Endothelial cell of umbilical vein (primary cell): Measurements from ENCODE around the gene CAPZA2. TPM values are rescaled to one million over a fixed set of nuclear protein-coding genes. Genes with fewer than 3 reads are reported as not detected.

Experiments
- BruUV-seq: library from RNA; stranded (reverse); fragments of 400-500 nt; replicated peaks from 2 replicates; lab custom pipeline; 2021; lab: Mats Ljungman, UMichigan
- CTCF ChIA-PET: fragments of 300-600, 350-600 bp; sonication (Branson Sonifier 250); formaldehyde crosslinking; loops from one replicate; lab custom pipeline; 2021; ENCODE audit warnings: antibody characterized with exemption, inconsistent platforms; lab: Charles Lee
- POLR2A ChIA-PET: fragments of 300-600, 350-600 bp; sonication (Branson Sonifier 250); formaldehyde crosslinking; loops from one replicate; lab custom pipeline; 2021; ENCODE audit warnings: antibody characterized with exemption, inconsistent platforms; lab: Charles Lee
- DNase-seq: peaks from one replicate; pipeline ENCODE4 v3.0.0-alpha.2; 2011; ENCODE audit warnings: low read depth, low spot score
- FAIRE-seq: peaks from 2 replicates; lab custom pipeline; 2011; peaks lifted over from hg19 to GRCh38; lab: Jason Lieb, UNC
- H2AFZ ChIP-seq: 2 replicates; pipeline ENCODE4 v1.6.0; 2012; ENCODE audit warnings: low read depth, low read length, control low read depth, inconsistent platforms
- H3K27ac ChIP-seq: 2 replicates; pipeline ENCODE4 v1.5.1; 2011; ENCODE audit warnings: low read depth, mild to moderate bottlenecking, control low read depth, low read length, moderate library complexity; ENCODE audit not compliant: insufficient read depth
- H3K27me3 ChIP-seq, 2 experiments: 2 replicates each; pipeline versions ENCODE4 v1.6.0 to v1.6.1; 2011; ENCODE audit warnings: low read length in 2 of 2, mixed read lengths in 1 of 2; ENCODE audit not compliant: control insufficient read depth in 2 of 2, insufficient read depth in 2 of 2
- H3K36me3 ChIP-seq, 2 experiments: 2 replicates in 1 of 2; 3 replicates in 1 of 2; pipeline ENCODE4 v1.5.1; 2011; ENCODE audit warnings: low read length in 2 of 2, mild to moderate bottlenecking in 1 of 2, moderate library complexity in 1 of 2; ENCODE audit not compliant: control insufficient read depth in 2 of 2, insufficient read depth in 2 of 2; ENCODE audit errors: extremely low read depth in 1 of 2
- H3K4me1 ChIP-seq: 3 replicates; pipeline ENCODE4 v1.5.1; 2011; ENCODE audit warnings: mild to moderate bottlenecking, low read length; ENCODE audit not compliant: control insufficient read depth, insufficient read depth; ENCODE audit errors: extremely low read depth
- H3K4me2 ChIP-seq: 2 replicates; pipeline ENCODE4 v1.6.1; 2011; ENCODE audit warnings: low read length, control low read depth, mixed read lengths; ENCODE audit not compliant: insufficient read depth
- H3K4me3 ChIP-seq, 3 experiments: fragments of 200-600 bp in 1 of 3; sonication (generic), shearing (Covaris generic) in 1 of 3; replicated peaks in 1 of 3; 2 replicates each; pipeline ENCODE4 v1.5.1; 2011 to 2016; ENCODE audit warnings: control low read depth in 3 of 3, low read length in 3 of 3, mild to moderate bottlenecking in 2 of 3, inconsistent platforms in 1 of 3, low read depth in 1 of 3, moderate library complexity in 1 of 3; ENCODE audit not compliant: insufficient read depth in 1 of 3
- H3K79me2 ChIP-seq: 2 replicates; pipeline ENCODE4 v1.6.0; 2012; ENCODE audit warnings: low read length, inconsistent platforms; ENCODE audit not compliant: control insufficient read depth, insufficient read depth
- H3K9ac ChIP-seq: replicated peaks from 2 replicates; pipeline ENCODE3; 2011; ENCODE audit warnings: low read length, control low read depth; ENCODE audit not compliant: insufficient read depth; ENCODE audit errors: extremely low read depth
- H3K9me1 ChIP-seq: replicated peaks from 3 replicates; pipeline ENCODE4 v1.6.0; 2011; ENCODE audit warnings: mild to moderate bottlenecking, low read length; ENCODE audit not compliant: control insufficient read depth, insufficient read depth; ENCODE audit errors: extremely low read depth
- H3K9me3 ChIP-seq: replicated peaks from 2 replicates; pipeline ENCODE4 v1.5.1; 2012; ENCODE audit warnings: low read length, inconsistent platforms; ENCODE audit not compliant: control insufficient read depth, insufficient read depth
- H4K20me1 ChIP-seq: replicated peaks from 2 replicates; pipeline ENCODE3; 2011; ENCODE audit warnings: mild to moderate bottlenecking, low read length; ENCODE audit not compliant: control insufficient read depth, insufficient read depth; ENCODE audit errors: extremely low read depth
- EZH2 ChIP-seq: IDR thresholded peaks from 2 replicates; pipeline ENCODE4 v1.6.1; 2012; ENCODE audit warnings: borderline replicate concordance, low read depth, mild to moderate bottlenecking, moderate library complexity, low read length, inconsistent platforms; ENCODE audit not compliant: severe bottlenecking
- FOS ChIP-seq: IDR thresholded peaks from 2 replicates; pipeline ENCODE4 v1.6.1; 2011; ENCODE audit warnings: mild to moderate bottlenecking, low read length, moderate library complexity, borderline replicate concordance; ENCODE audit not compliant: insufficient read depth
- GATA2 ChIP-seq: IDR thresholded peaks from 2 replicates; pipeline ENCODE4 v1.7.0; 2011; ENCODE audit warnings: low read depth, mild to moderate bottlenecking, moderate library complexity, mixed read lengths, low read length; ENCODE audit not compliant: insufficient read length, insufficient read depth
- JUN ChIP-seq: IDR thresholded peaks from 2 replicates; pipeline ENCODE4 v1.6.1; 2011; ENCODE audit warnings: borderline replicate concordance, low read depth; ENCODE audit not compliant: insufficient read length, insufficient read depth
- MYC ChIP-seq: IDR thresholded peaks from one replicate; pipeline ENCODE4 v1.6.1; 2011; ENCODE audit warnings: mild to moderate bottlenecking, low read depth, low read length
- POLR2A ChIP-seq: IDR thresholded peaks from 2 replicates; pipeline ENCODE4 v1.6.1; 2012; ENCODE audit warnings: low read depth, mild to moderate bottlenecking, control low read depth, low read length
- POLR2AphosphoS5 ChIP-seq: IDR thresholded peaks from 2 replicates; pipeline ENCODE4 v1.6.1; 2012; ENCODE audit warnings: low read depth, mild to moderate bottlenecking, control low read depth, low read length, moderate library complexity; ENCODE audit not compliant: insufficient read depth
- dilution Hi-C: fragments of 300-500 bp; cut with MboI; formaldehyde crosslinking; loops from one replicate; pipeline ENCODE4 v1.15.0; 2019; ENCODE audit warnings: low sequenced_read_pairs; ENCODE audit not compliant: extremely low pct_ligation_motif_present
- intact Hi-C: fragments of 100-400 bp; cut with micrococcal nuclease; formaldehyde crosslinking; loops from one replicate; pipeline ENCODE4 v1.10.0; 2022
- polyA plus RNA-seq, 4 experiments: library from polyadenylated mRNA; depleted of rRNA in 3 of 4; stranded (reverse) in 3 of 4; unstranded in 1 of 4; fragments of >200 nt; gene quantifications; 2 replicates each; pipeline versions ENCODE4 v1.2.1 to v1.2.3, GENCODE V29; 2011 to 2012; ENCODE audit warnings: missing spikeins in 1 of 4
- total RNA-seq: library from RNA; stranded (reverse); gene quantifications from 2 replicates; pipeline ENCODE4 v1.2.3, GENCODE V29; 2021
- TF ChIP-seq, protein P1 (sequence below): IDR thresholded peaks from 2 replicates; pipeline ENCODE4 v1.6.1; 2011; ENCODE audit not compliant: insufficient read depth, insufficient read length
- TF ChIP-seq, protein P2 (sequence below), 2 donors: IDR thresholded peaks; 1 replicate in 1 of 2; 2 replicates in 1 of 2; pipeline ENCODE4 v1.5.1; 2011; ENCODE audit warnings: low read length in 2 of 2, mild to moderate bottlenecking in 2 of 2, moderate library complexity in 2 of 2, control low read depth in 1 of 2, inconsistent platforms in 1 of 2, low read depth in 1 of 2; ENCODE audit not compliant: insufficient read depth in 1 of 2; ENCODE audit errors: extremely low read depth in 1 of 2

CAPZA2 gene
- total and polyA plus RNA-seq, 2 donors (not counting 3 experiments of a cell fraction or from before 2014, with no cell fraction given): 48.1 to 347 TPM

DNA sequence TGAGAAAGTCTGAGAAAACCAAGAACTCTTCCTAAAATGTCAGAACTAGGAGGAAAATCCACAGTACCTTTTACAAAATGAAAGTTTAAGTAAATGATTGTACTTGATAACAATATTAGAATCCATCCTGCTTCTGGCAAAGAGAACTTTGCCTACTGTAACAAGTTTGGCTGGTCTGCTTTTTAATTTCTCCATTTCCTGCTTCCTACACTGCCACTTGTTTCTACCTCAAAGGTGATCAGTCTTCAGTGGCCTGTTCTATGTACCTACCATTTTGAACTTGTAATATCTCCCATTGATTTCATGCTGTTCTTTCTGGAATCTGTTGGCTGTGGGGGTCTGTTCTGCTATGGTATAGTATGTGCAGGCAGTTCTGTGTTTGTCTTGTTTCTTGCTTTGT, 32.9 kb upstream of the CAPZA2 start:
- H3K4me3 ChIP-seq: no peak overlapping the region
- no peaks in the 10 kb centered on the region for H3K9me1 ChIP-seq
- FAIRE-seq: no peak
- TF ChIP-seq FOS (no peak), GATA2 (no peak), EZH2 (no peak), MYC (no peak), JUN (no peak), POLR2AphosphoS5 (no peak), POLR2A (no peak)
- TF ChIP-seq, protein P1, sequence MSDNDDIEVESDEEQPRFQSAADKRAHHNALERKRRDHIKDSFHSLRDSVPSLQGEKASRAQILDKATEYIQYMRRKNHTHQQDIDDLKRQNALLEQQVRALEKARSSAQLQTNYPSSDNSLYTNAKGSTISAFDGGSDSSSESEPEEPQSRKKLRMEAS: no peak
- TF ChIP-seq, protein P2, sequence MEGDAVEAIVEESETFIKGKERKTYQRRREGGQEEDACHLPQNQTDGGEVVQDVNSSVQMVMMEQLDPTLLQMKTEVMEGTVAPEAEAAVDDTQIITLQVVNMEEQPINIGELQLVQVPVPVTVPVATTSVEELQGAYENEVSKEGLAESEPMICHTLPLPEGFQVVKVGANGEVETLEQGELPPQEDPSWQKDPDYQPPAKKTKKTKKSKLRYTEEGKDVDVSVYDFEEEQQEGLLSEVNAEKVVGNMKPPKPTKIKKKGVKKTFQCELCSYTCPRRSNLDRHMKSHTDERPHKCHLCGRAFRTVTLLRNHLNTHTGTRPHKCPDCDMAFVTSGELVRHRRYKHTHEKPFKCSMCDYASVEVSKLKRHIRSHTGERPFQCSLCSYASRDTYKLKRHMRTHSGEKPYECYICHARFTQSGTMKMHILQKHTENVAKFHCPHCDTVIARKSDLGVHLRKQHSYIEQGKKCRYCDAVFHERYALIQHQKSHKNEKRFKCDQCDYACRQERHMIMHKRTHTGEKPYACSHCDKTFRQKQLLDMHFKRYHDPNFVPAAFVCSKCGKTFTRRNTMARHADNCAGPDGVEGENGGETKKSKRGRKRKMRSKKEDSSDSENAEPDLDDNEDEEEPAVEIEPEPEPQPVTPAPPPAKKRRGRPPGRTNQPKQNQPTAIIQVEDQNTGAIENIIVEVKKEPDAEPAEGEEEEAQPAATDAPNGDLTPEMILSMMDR (IDR thresholded peaks at IDR 0.05; ENCODE audit: extremely low read depth in 1 of 2, insufficient read depth in 1 of 2, low read depth in 1 of 2, low read length in 2 of 2): no peak
- no peaks in the 10 kb centered on the region for H3K4me1 ChIP-seq
- no peaks in the 10 kb centered on the region for H3K36me3 ChIP-seq
- BruUV-seq: no TSS peak
- ChIA-PET POLR2A (no interaction called here), CTCF (no interaction called here)
- no peak overlapping the region for H3K27ac ChIP-seq
- intact Hi-C loops (no loop called here), dilution Hi-C loops (no loop called here)
- no peak overlapping the region for H3K9ac ChIP-seq
- DNase-seq: no peak
- no peak overlapping the region for H3K4me2 ChIP-seq
- H2AFZ ChIP-seq: no peak overlapping the region
- H3K79me2 ChIP-seq: no peaks in the 10 kb centered on the region
- no peaks in the 10 kb centered on the region for H3K27me3 ChIP-seq
- H4K20me1 ChIP-seq: no peaks in the 10 kb centered on the region
- H3K9me3 ChIP-seq: no peaks in the 10 kb centered on the region
